GM18951 (cell line): ENCODE data around the gene ADAP2.
"Not testable (repeated sequence)": the region's sequence is repeated elsewhere in the genome, so short reads cannot be mapped to it uniquely, and the experiment has no call there.

Source experiments
- POLR2A ChIP-seq: IDR thresholded peaks from 4 replicates; pipeline ENCODE4 v1.6.1; 2011; ENCODE audit warnings: mild to moderate bottlenecking; ENCODE audit not compliant: insufficient read length, insufficient read depth; ENCODE audit errors: extremely low read depth
- in situ Hi-C: fragments of 300-500 bp; cut with MboI; formaldehyde crosslinking; loops from one replicate; pipeline ENCODE4 v1.12.0; 2022; ENCODE audit warnings: low sequenced_read_pairs, mixed read lengths, inconsistent platforms; ENCODE audit not compliant: unreplicated experiment

ADAP2 gene

GRCh38 chr17:30947796-30948195 lies 26.1 kb downstream of the ADAP2 start:
- in situ Hi-C loops, result no loop called here
- no peak for TF ChIP-seq POLR2A

- no peak for TF ChIP-seq POLR2A
- in situ Hi-C loops, result no loop called here
Measured at GRCh38 chr17:30950189-30950588, 28.4 kb downstream of the ADAP2 start.

GRCh38 chr17:30950669-30951399 lies 29.1 kb downstream of the ADAP2 start:
- no peak for TF ChIP-seq POLR2A
- in situ Hi-C loops, result no loop called here

- no peak for TF ChIP-seq POLR2A
- in situ Hi-C loops, result no loop called here
Measured at GRCh38 chr17:30952638-30953393, 31.1 kb downstream of the ADAP2 start.

GRCh38 chr17:30954046-30954830 lies 32.5 kb downstream of the ADAP2 start:
- TF ChIP-seq POLR2A, result no peak
- in situ Hi-C loops, result no loop called here

- in situ Hi-C loops, result no loop called here
- TF ChIP-seq POLR2A, result no peak
Measured at GRCh38 chr17:30956764-30957374, 35.1 kb downstream of the ADAP2 start.

- in situ Hi-C loops, result no loop called here
- no peak for TF ChIP-seq POLR2A
Measured at GRCh38 chr17:30957741-30958140, 36.0 kb downstream of the ADAP2 start.

GRCh38 chr17:30958187-30958586 lies 36.4 kb downstream of the ADAP2 start:
- no peak for TF ChIP-seq POLR2A
- in situ Hi-C loops, result no loop called here

- in situ Hi-C loops, result no loop called here
Measured at GRCh38 chr17:30961209-30962188, 39.8 kb downstream of the ADAP2 start.

GRCh38 chr17:30964312-30964711 lies 42.6 kb downstream of the ADAP2 start:
- in situ Hi-C loops, result not testable (repeated sequence)

More at GRCh38 chr17:30961209-30962188, 39.8 kb downstream of the ADAP2 start:
- TF ChIP-seq POLR2A, result no peak

GRCh38 chr17:30964876-30965275 lies 43.1 kb downstream of the ADAP2 start:
- in situ Hi-C loops, result no loop called here
- TF ChIP-seq POLR2A, result no peak

- no peak for TF ChIP-seq POLR2A
- in situ Hi-C loops, result no loop called here
Measured at GRCh38 chr17:30965686-30966085, 43.9 kb downstream of the ADAP2 start.

- in situ Hi-C loops, result not testable (repeated sequence)
Measured at GRCh38 chr17:30967911-30968310, 46.2 kb downstream of the ADAP2 start.
